Breast epithelium (tissue), 3 donors: Measurements from ENCODE around the gene GPR158.

ENCODE experiments used
- CTCF ChIP-seq, 3 donors: fragments of 450-650 bp; IDR thresholded peaks; one replicate each; pipeline ENCODE4 v1.5.1; 2016 to 2017; ENCODE audit warnings: antibody characterized with exemption in 3 of 3, mild to moderate bottlenecking in 3 of 3, moderate library complexity in 3 of 3
- POLR2A ChIP-seq: fragments of 450-650 bp; IDR thresholded peaks from one replicate; pipeline ENCODE4 v1.6.1; 2016; ENCODE audit warnings: antibody characterized with exemption, mild to moderate bottlenecking, moderate library complexity

- no peak for TF ChIP-seq POLR2A
- TF ChIP-seq CTCF (IDR thresholded peaks at IDR 0.05) = no peak
Measured at GRCh38 chr10:25455980-25456567, 281.3 kb downstream of the GPR158 start.
